Effector memory CD4-positive, alpha-beta T cell (primary cell): ENCODE data around the gene ZNF296.
A peak's percentile ranks its signal among the peaks of the same experiment; 100 is the strongest.

Source experiments
- DNase-seq, 3 donors: peaks; one replicate each; pipeline ENCODE4 v3.0.0-alpha.2; 2020
- H3K27ac ChIP-seq: 2 replicates; pipeline ENCODE4 v1.7.0; 2013; ENCODE audit warnings: mild to moderate bottlenecking, low read length, moderate library complexity; ENCODE audit not compliant: insufficient read depth, poor library complexity, severe bottlenecking
- H3K27me3 ChIP-seq: replicated peaks from 2 replicates; pipeline ENCODE4 v1.7.0; 2013; ENCODE audit warnings: mild to moderate bottlenecking, low read length; ENCODE audit not compliant: insufficient read depth, control insufficient read depth, poor library complexity, severe bottlenecking
- H3K36me3 ChIP-seq: 2 replicates; pipeline ENCODE4 v1.7.0; 2013; ENCODE audit warnings: mild to moderate bottlenecking, low read length, moderate library complexity; ENCODE audit not compliant: control insufficient read depth, insufficient read depth
- H3K4me1 ChIP-seq: 2 replicates; pipeline ENCODE4 v1.7.0; 2013; ENCODE audit warnings: low read length, mild to moderate bottlenecking; ENCODE audit not compliant: control insufficient read depth, insufficient read depth, poor library complexity, severe bottlenecking
- H3K4me3 ChIP-seq: 2 replicates; pipeline ENCODE4 v1.7.0; 2013; ENCODE audit warnings: low read length, low read depth, mild to moderate bottlenecking; ENCODE audit not compliant: insufficient read depth, poor library complexity, severe bottlenecking
- H3K9me3 ChIP-seq: 2 replicates; pipeline ENCODE4 v1.7.0; 2013; ENCODE audit warnings: mild to moderate bottlenecking, low read length, moderate library complexity; ENCODE audit not compliant: control insufficient read depth

ZNF296 gene

DNA sequence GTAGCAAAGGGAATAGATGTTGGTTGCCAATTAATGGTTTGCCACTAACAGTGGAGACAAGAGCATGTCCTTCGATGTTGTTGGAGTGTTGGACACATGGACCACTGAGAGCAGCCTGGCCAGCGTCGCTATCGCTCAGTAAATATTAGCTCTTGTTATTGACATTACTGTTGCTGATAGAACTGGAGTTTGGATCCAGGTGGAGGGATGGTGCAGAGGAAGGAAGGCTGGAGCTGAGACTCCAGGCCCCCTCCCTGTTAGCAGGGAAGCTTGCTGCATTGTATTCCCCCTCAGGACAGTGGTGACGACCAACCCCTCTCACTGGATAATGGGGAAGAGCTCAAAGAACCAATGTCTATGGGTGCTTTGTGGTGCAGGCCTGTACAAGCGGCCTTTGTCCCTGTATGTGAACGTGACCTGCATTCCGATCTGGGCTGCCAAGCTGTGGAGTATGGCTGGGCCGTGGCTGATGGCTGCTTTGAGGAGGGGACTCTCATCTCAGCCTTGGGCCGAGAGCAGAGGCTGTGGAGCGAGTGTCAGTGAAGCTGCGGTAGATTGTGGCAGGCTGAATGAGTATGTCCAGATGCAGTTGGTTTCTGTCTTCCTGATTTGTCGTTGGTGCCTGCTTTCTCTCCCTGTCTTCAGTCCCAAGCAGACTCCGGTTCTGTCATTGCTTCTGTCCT, 30.5 kb downstream of the ZNF296 start:
- Histone ChIP-seq H3K36me3 (peaks cover 48% of the 10 kb centered on the region), H3K4me3 (no peak overlapping the region), H3K27me3 (no peaks in the 10 kb centered on the region)

DNA sequence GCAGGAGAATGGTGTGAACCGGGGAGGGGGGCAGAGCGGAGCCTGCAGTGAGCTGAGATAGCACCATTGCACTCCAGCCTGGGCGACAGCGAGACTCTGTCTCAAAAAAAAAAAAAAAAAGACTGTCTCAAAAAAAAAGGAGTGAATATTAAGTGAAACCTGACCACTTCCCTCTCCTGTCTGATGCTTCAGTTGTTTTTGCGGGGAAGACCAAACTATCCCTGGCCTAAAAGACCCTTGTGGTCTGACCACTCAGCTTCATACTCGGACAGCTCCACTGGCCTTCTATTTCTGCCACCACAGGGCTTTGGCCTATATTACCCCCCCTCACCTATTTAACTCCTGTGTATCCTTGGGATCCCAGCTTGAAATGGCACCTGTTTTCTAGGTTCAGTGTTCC, 35.2 kb downstream of the ZNF296 start:
- Histone ChIP-seq H3K4me1 (peaks cover 23% of the 10 kb centered on the region), H3K36me3 (peaks cover 41% of the 10 kb centered on the region), H3K27me3 (no peaks in the 10 kb centered on the region), H3K4me3 (no peak overlapping the region), H3K27ac (peak overlapping the region; percentile 24), H3K9me3 (no peaks in the 10 kb centered on the region)
- DNase-seq, result no peak

More for the DNA sequence above, 30.5 kb downstream of the ZNF296 start:
- no peaks in the 10 kb centered on the region for H3K9me3 ChIP-seq
- no peak overlapping the region for H3K27ac ChIP-seq
- peaks cover 13% of the 10 kb centered on the region for H3K4me1 ChIP-seq
- no peak for DNase-seq

DNA sequence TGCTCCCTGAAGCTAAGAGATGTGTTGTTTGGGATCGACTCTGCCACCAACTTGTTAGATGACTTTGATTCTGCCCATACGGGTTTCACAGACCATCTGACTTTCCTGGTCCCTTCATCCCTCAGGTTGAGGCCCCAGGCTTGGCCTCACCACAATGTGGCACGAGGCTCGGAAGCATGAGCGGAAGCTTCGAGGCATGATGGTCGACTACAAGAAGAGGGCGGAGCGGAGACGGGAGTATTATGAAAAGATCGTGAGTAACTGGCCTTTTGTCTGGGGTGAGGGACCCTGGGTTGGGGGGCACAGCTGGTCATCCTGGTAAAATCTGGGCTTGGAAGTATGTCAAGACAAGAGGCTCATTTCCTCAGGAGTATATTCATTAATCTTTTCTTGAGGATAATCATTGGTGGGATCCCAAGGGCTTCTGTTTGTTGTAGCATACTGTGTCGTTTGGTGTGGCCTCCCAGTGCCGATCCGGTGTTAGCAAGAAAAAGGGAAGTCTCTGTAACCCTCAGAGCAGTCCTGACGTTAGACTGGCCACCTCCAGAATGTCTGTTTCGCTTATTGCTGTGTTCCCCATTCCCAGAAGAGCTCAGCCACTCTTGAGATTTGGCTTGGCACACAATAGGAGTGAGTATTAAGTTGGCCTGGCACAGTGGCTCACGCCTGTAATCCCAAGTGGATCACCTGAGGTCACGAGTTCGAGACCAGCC, 36.1 kb downstream of the ZNF296 start:
- no peaks in the 10 kb centered on the region for H3K27me3 ChIP-seq
- H3K27ac ChIP-seq, result peak overlapping the region; percentile 96
- H3K36me3 ChIP-seq, result peaks cover 44% of the 10 kb centered on the region
- no peaks in the 10 kb centered on the region for H3K9me3 ChIP-seq
- peaks cover 23% of the 10 kb centered on the region for H3K4me1 ChIP-seq
- DNase-seq, result no peak
- peak overlapping the region; percentile 73 for H3K4me3 ChIP-seq

DNA sequence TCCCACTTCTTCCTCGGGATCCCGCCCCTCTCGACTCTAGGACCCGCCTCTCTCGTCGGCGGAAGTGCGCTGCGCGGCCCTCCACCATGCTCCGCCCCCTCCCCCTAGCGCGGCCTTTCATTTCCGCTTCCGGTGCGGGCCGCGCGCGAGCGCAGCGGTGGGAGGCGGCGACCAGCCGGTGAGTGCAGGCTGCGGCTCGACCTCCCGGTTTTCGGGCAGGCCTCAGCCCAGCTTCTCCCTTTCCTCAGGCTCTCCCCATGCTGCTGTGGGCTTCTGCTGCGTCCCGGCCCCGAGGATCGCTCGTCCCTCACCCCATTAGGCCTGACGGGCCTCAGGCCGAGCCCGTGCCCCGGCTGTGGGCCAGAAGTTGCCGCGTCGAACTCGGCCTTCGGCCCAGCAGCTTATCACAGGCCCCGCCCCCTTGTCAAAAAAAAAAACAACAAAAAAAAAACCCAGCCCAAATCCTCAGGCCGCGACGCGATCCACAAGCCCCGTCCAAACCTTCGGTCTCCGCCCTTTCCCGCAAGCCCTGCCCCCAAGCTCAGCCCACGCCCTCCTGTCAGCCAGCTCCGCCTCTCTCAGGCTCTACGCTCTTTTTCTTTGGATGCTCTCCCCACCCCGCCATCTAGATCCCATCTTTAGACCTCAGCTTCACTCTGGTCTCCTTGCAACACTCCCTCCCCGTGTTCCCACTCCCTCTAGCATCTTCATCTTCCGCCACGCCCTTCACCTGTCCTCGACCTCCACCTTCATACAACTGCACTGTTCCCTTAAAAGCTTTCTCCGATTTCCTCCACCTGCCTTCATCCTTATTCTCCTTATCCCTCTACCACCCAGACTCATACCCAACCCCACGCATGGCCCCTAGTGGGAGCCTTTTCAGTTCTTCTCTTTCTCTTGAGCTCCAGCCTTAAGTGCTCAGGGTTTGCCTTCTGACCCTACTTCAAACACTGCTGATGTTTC, 37.1 kb downstream of the ZNF296 start, which contains the start of gene CLASRP:
Gene CLASRP, plus strand, starts transcription at position 115 of the 963 bp plus-strand sequence. CDS start 1,168 bp downstream, outside the sequence.
- peak within 1 kb of the TSS; percentile 73 for H3K4me3 ChIP-seq
- peaks cover 43% of the 10 kb centered on the region for H3K36me3 ChIP-seq
- peak within 1 kb of the TSS; percentile 96 for H3K27ac ChIP-seq
- H3K9me3 ChIP-seq, result no peaks in the 10 kb centered on the region
- no peaks in the 10 kb centered on the region for H3K27me3 ChIP-seq
- peak; percentile 76 to 85 (median 79) for DNase-seq
- H3K4me1 ChIP-seq, result peaks cover 23% of the 10 kb centered on the region

DNA sequence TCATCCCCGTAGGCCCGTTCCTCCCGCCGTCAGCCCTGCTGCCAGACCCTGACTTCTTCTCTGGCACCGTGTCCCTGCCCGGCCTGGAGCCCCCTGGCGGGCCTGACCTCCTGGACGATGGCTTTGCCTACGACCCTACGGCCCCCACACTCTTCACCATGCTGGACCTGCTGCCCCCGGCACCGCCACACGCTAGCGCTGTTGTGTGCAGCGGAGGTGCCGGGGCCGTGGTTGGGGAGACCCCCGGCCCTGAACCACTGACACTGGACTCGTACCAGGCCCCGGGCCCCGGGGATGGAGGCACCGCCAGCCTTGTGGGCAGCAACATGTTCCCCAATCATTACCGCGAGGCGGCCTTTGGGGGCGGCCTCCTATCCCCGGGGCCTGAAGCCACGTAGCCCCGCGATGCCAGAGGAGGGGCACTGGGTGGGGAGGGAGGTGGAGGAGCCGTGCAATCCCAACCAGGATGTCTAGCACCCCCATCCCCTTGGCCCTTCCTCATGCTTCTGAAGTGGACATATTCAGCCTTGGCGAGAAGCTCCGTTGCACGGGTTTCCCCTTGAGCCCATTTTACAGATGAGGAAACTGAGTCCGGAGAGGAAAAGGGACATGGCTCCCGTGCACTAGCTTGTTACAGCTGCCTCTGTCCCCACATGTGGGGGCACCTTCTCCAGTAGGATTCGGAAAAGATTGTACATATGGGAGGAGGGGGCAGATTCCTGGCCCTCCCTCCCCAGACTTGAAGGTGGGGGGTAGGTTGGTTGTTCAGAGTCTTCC, 38.7 kb downstream of the ZNF296 start:
- Histone ChIP-seq H3K27ac (no peak overlapping the region), H3K4me3 (no peak overlapping the region), H3K27me3 (no peaks in the 10 kb centered on the region), H3K36me3 (peaks cover 39% of the 10 kb centered on the region), H3K9me3 (no peaks in the 10 kb centered on the region), H3K4me1 (peaks cover 23% of the 10 kb centered on the region)
- DNase-seq, result no peak

DNA sequence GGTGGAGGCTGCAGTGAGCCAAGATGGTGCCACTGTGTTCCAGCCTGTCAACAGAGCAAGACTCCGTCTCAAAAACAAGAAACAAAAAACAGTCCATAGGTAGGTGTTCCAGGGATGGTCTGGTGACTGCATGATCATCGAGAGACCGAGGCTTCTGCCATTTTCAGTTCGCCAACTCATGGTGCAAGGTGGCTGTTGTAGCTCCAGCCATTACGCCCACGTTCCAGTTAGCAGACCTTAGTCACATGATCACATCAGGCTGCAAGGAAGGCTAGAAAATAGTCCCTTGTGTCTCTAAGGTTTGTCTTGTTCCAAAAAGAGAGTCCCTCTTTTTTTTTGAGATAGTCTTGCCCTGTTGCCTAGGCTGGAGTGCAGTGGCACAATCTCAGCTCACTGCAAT, 40.5 kb downstream of the ZNF296 start:
- no peaks in the 10 kb centered on the region for H3K27me3 ChIP-seq
- no peaks in the 10 kb centered on the region for H3K9me3 ChIP-seq
- H3K4me3 ChIP-seq, result no peak overlapping the region
- H3K27ac ChIP-seq, result no peak overlapping the region
- no peak for DNase-seq
- H3K4me1 ChIP-seq, result peaks cover 14% of the 10 kb centered on the region
- H3K36me3 ChIP-seq, result peaks cover 34% of the 10 kb centered on the region

DNA sequence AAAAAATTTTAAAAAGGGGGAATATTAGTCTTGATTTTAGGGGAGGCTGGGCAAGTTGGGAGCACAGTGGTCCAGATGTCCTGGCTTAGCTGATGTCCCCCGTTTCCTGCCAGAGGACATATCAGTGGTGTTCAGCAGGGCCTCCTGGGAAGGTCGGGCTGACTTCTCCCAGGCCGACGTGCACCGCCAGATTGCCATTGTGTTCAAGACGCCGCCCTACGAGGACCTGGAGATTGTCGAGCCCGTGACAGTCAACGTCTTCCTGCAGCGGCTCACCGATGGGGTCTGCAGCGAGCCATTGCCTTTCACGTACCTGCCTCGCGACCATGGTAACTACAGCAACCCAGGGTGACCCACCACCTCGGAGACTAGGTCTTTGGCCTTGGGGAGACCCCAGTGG, 43.9 kb downstream of the ZNF296 start:
- no peak for DNase-seq
- Histone ChIP-seq H3K27me3 (no peaks in the 10 kb centered on the region), H3K27ac (no peak overlapping the region), H3K4me3 (no peak overlapping the region), H3K36me3 (peaks cover 60% of the 10 kb centered on the region), H3K4me1 (no peaks in the 10 kb centered on the region), H3K9me3 (no peaks in the 10 kb centered on the region)

DNA sequence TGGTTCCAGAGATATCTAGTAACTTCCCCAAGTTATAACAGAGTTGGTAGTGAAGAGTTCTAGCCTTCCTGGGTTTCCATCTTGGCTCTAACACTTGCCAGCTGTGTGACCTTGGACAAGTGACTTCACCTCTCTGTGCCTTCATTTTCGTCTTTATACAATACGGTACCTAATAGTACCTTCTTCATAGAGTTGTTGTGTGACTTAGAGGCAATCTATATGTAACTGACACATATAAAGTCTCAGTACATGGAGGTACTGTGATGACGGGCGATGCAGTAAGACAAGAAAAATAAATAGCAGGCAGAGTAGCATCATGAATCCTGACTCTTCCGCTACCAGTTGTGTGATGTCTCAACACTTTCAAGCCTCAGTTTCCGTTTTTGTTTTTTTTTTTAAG, 45.5 kb downstream of the ZNF296 start:
- no peak overlapping the region for H3K4me3 ChIP-seq
- no peak for DNase-seq
- H3K9me3 ChIP-seq, result no peaks in the 10 kb centered on the region
- H3K27me3 ChIP-seq, result no peaks in the 10 kb centered on the region
- H3K36me3 ChIP-seq, result peaks cover 62% of the 10 kb centered on the region
- no peaks in the 10 kb centered on the region for H3K4me1 ChIP-seq
- H3K27ac ChIP-seq, result no peak overlapping the region

DNA sequence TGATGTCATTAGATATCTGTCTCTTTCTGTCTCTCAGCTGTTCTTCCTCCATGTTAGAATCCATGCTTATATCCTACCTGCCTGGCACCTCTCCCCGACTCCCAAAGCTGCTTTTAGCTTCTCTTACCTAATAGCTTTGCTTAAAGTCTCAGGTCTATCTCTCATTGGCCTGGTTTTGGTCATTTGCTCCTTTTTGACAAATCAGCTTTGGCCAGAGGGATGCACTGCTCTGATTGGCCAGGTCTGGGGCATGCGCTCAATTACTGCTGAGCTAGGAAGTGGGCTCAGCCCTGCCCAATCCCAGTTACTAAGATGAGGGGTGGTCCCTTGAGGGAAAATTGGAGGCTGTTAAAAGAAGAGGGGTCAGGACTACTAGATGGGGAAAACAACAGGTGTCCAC, 48.9 kb downstream of the ZNF296 start:
- H3K27me3 ChIP-seq, result no peaks in the 10 kb centered on the region
- H3K4me1 ChIP-seq, result no peaks in the 10 kb centered on the region
- no peak overlapping the region for H3K27ac ChIP-seq

More for the DNA sequence above, 48.9 kb downstream of the ZNF296 start:
- no peaks in the 10 kb centered on the region for H3K9me3 ChIP-seq
- H3K36me3 ChIP-seq, result peaks cover 41% of the 10 kb centered on the region
- H3K4me3 ChIP-seq, result no peak overlapping the region
- DNase-seq, result no peak
